Type B pancreatic cell (in vitro differentiated cells): ENCODE results near the gene PCGF5. TPM values are rescaled to one million over a fixed set of nuclear protein-coding genes. Genes with fewer than 3 reads are reported as not detected.
"Not testable (repeated sequence)": the region's sequence is repeated elsewhere in the genome, so short reads cannot be mapped to it uniquely, and the experiment has no call there.

Experiments used
- DNase-seq: peaks from one replicate; pipeline ENCODE4 v3.0.0; 2021; ENCODE audit warnings: mixed read lengths; ENCODE audit not compliant: unreplicated experiment; ENCODE audit errors: extremely low spot score
- H3K27ac Mint-ChIP-seq: 2 replicates; pipeline ENCODE4 v1.8.0; 2021; ENCODE audit warnings: mild to moderate bottlenecking, mixed read lengths
- H3K27me3 Mint-ChIP-seq: 2 replicates; pipeline ENCODE4 v1.8.0; 2021; ENCODE audit warnings: mixed read lengths
- H3K36me3 Mint-ChIP-seq: 2 replicates; pipeline ENCODE4 v1.8.0; 2021; ENCODE audit warnings: mixed read lengths
- H3K4me1 Mint-ChIP-seq: one replicate; pipeline ENCODE4 v1.8.0; 2021; ENCODE audit warnings: mixed read lengths; ENCODE audit not compliant: unreplicated experiment
- H3K4me3 Mint-ChIP-seq: 2 replicates; pipeline ENCODE4 v1.8.0; 2021; ENCODE audit warnings: mild to moderate bottlenecking, mixed read lengths
- H3K9me3 Mint-ChIP-seq: 2 replicates; pipeline ENCODE4 v1.8.0; 2021; ENCODE audit warnings: mixed read lengths
- CTCF ChIP-seq: fragments of 200-600 bp; sonication (generic); conservative IDR thresholded peaks from 2 replicates; pipeline ENCODE4 v1.5.0; 2021; ENCODE audit warnings: antibody characterized with exemption, mild to moderate bottlenecking
- total RNA-seq: library from RNA; stranded (reverse); gene quantifications from 2 replicates; pipeline ENCODE4 v1.2.1, GENCODE V29; 2021; ENCODE audit warnings: low replicate concordance

PCGF5 gene
- total RNA-seq, 1 donor from 2014 or later = 12.0 TPM

GRCh38 chr10:91257310-91257709 lies 36.8 kb downstream of the PCGF5 start:
- Mint-ChIP-seq H3K27me3 (no peaks in the 10 kb centered on the region), H3K36me3 (no peaks in the 10 kb centered on the region), H3K4me1 (no peaks in the 10 kb centered on the region), H3K4me3 (no peak overlapping the region), H3K27ac (no peak overlapping the region), H3K9me3 (no peaks in the 10 kb centered on the region)
- TF ChIP-seq CTCF = no peak
- no peak for DNase-seq

GRCh38 chr10:91260417-91260816 lies 40.0 kb downstream of the PCGF5 start:
- H3K9me3 Mint-ChIP-seq, H3K36me3 Mint-ChIP-seq, H3K4me1 Mint-ChIP-seq, H3K27ac Mint-ChIP-seq, H3K27me3 Mint-ChIP-seq, DNase-seq, H3K4me3 Mint-ChIP-seq: not testable (repeated sequence)

- H3K27me3 Mint-ChIP-seq = no peaks in the 10 kb centered on the region
- peaks cover 4% of the 10 kb centered on the region for H3K36me3 Mint-ChIP-seq
- no peak overlapping the region for H3K27ac Mint-ChIP-seq
- no peaks in the 10 kb centered on the region for H3K9me3 Mint-ChIP-seq
- no peak for DNase-seq
- no peak for TF ChIP-seq CTCF
- H3K4me1 Mint-ChIP-seq = no peaks in the 10 kb centered on the region
- no peak overlapping the region for H3K4me3 Mint-ChIP-seq
Measured at GRCh38 chr10:91271886-91272285, 51.4 kb downstream of the PCGF5 start.

GRCh38 chr10:91284486-91285090 lies 64.1 kb downstream of the PCGF5 start:
- H3K4me3 Mint-ChIP-seq = no peak overlapping the region
- no peak for DNase-seq
- no peak overlapping the region for H3K27ac Mint-ChIP-seq
- H3K4me1 Mint-ChIP-seq = peaks cover 3% of the 10 kb centered on the region
- no peak for TF ChIP-seq CTCF
- H3K9me3 Mint-ChIP-seq = no peaks in the 10 kb centered on the region
- H3K27me3 Mint-ChIP-seq = peaks cover 13% of the 10 kb centered on the region
- no peaks in the 10 kb centered on the region for H3K36me3 Mint-ChIP-seq

GRCh38 chr10:91286572-91286971 lies 66.1 kb downstream of the PCGF5 start:
- DNase-seq = no peak
- peaks cover 6% of the 10 kb centered on the region for H3K4me1 Mint-ChIP-seq
- H3K27ac Mint-ChIP-seq = no peak overlapping the region
- no peaks in the 10 kb centered on the region for H3K9me3 Mint-ChIP-seq
- H3K27me3 Mint-ChIP-seq = peaks cover 18% of the 10 kb centered on the region
- TF ChIP-seq CTCF = no peak
- no peak overlapping the region for H3K4me3 Mint-ChIP-seq
- H3K36me3 Mint-ChIP-seq = no peaks in the 10 kb centered on the region

GRCh38 chr10:91287276-91287675 lies 66.8 kb downstream of the PCGF5 start:
- peaks cover 19% of the 10 kb centered on the region for H3K27me3 Mint-ChIP-seq
- peaks cover 6% of the 10 kb centered on the region for H3K4me1 Mint-ChIP-seq
- H3K9me3 Mint-ChIP-seq = no peaks in the 10 kb centered on the region
- H3K4me3 Mint-ChIP-seq = no peak overlapping the region
- no peak for TF ChIP-seq CTCF
- no peak for DNase-seq
- no peak overlapping the region for H3K27ac Mint-ChIP-seq
- no peaks in the 10 kb centered on the region for H3K36me3 Mint-ChIP-seq
